Retinal pigment epithelial cell (primary cell): ENCODE measurements around the gene F5.
"Not testable (repeated sequence)": the region's sequence is repeated elsewhere in the genome, so short reads cannot be mapped to it uniquely, and the experiment has no call there.

Experiments
- DNase-seq: peaks from one replicate; pipeline ENCODE4 v3.0.0-alpha.2; 2010; ENCODE audit warnings: low read depth
- H3K4me3 ChIP-seq: 2 replicates; pipeline ENCODE4 v1.5.1; 2011; ENCODE audit warnings: mild to moderate bottlenecking, low read length, control low read depth, moderate library complexity
- CTCF ChIP-seq: conservative IDR thresholded peaks from 2 replicates; pipeline ENCODE4 v1.5.1; 2011; ENCODE audit warnings: low read depth, low read length, control low read depth, inconsistent platforms

F5 gene

GRCh38 chr1:169548282-169548681 lies 38.0 kb downstream of the F5 start:
- TF ChIP-seq CTCF, result no peak
- H3K4me3 ChIP-seq, result no peak overlapping the region
- DNase-seq, result no peak

GRCh38 chr1:169546087-169546995 lies 39.9 kb downstream of the F5 start:
- peak; percentile 84 for TF ChIP-seq CTCF
- no peak for DNase-seq
- no peak overlapping the region for H3K4me3 ChIP-seq

- DNase-seq, result no peak
- TF ChIP-seq CTCF, result no peak
- no peak overlapping the region for H3K4me3 ChIP-seq
These were observed 40.8 kb downstream of the F5 start for GRCh38 chr1:169545472-169545871.

GRCh38 chr1:169538998-169539871 lies 47.0 kb downstream of the F5 start:
- peak; percentile 94 for DNase-seq
- no peak for TF ChIP-seq CTCF
- H3K4me3 ChIP-seq, result no peak overlapping the region

GRCh38 chr1:169534653-169535052 lies 51.6 kb downstream of the F5 start:
- no peak for TF ChIP-seq CTCF
- no peak for DNase-seq
- no peak overlapping the region for H3K4me3 ChIP-seq

- DNase-seq, H3K4me3 ChIP-seq: not testable (repeated sequence)
These were observed 52.6 kb downstream of the F5 start for GRCh38 chr1:169533528-169534190.

- TF ChIP-seq CTCF, result no peak
- no peak for DNase-seq
- no peak overlapping the region for H3K4me3 ChIP-seq
These were observed 55.8 kb downstream of the F5 start for GRCh38 chr1:169530448-169530847.
